GM18505 (cell line): Measurements from ENCODE around the gene CST3.
"Not testable (repeated sequence)": the region's sequence is repeated elsewhere in the genome, so short reads cannot be mapped to it uniquely, and the experiment has no call there.

Experiments
- ATAC-seq: cut with Tn5 transposase; IDR thresholded peaks from one replicate; pipeline ENCODE4 v1.9.1; 2021; ENCODE audit not compliant: unreplicated experiment
- POLR2A ChIP-seq: IDR thresholded peaks from 4 replicates; pipeline ENCODE4 v1.6.1; 2011; ENCODE audit warnings: borderline replicate concordance; ENCODE audit not compliant: insufficient read depth, insufficient read length; ENCODE audit errors: extremely low read depth

CST3 gene, protein sequence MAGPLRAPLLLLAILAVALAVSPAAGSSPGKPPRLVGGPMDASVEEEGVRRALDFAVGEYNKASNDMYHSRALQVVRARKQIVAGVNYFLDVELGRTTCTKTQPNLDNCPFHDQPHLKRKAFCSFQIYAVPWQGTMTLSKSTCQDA

DNA sequence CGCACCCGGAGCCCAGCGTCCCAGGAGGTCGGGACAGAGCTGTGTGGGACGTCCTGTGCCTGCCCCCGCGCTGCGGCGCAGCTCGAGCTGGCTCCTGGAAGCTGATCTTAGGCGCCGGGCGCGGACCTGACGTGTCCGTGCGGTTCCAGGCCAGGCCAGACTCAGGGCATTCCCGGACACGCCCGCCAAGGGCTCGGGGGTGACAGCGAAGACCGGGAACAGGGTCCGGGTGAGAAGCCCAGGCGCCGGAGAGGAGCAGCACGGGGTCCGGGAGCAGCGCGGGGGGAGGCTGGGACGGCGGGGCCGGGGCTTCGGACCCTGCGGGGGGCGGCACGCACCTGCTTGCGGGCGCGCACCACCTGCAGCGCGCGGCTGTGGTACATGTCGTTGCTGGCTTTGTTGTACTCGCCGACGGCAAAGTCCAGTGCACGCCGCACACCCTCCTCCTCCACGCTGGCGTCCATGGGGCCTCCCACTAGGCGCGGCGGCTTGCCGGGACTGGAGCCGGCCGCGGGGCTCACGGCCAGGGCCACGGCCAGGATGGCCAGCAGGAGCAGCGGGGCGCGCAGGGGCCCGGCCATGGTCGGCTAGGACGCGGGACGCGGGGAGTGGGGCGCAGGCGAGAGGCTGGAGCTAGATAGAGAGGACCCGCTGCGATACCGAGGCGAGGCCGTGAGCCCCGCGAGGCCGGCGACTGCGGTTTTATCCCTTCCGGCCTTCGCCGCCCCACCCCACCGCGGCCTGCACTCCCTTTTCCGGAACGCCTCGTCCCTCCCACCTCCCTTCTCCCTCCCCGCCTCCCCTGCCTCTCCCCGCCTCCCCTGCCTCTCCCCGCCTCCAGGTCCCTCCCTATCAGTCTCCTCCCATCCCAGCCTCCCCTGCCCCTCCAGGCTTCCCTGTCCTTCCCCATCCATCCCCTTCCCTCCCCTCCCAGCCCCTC is at the start of gene CST3:
CST3 (minus strand) TSS at position 674 of the 940 bp plus-strand sequence; CDS start at position 581, 93 bp downstream.
- peak; percentile 60 for ATAC-seq
- TF ChIP-seq POLR2A, result peak; percentile 74

DNA sequence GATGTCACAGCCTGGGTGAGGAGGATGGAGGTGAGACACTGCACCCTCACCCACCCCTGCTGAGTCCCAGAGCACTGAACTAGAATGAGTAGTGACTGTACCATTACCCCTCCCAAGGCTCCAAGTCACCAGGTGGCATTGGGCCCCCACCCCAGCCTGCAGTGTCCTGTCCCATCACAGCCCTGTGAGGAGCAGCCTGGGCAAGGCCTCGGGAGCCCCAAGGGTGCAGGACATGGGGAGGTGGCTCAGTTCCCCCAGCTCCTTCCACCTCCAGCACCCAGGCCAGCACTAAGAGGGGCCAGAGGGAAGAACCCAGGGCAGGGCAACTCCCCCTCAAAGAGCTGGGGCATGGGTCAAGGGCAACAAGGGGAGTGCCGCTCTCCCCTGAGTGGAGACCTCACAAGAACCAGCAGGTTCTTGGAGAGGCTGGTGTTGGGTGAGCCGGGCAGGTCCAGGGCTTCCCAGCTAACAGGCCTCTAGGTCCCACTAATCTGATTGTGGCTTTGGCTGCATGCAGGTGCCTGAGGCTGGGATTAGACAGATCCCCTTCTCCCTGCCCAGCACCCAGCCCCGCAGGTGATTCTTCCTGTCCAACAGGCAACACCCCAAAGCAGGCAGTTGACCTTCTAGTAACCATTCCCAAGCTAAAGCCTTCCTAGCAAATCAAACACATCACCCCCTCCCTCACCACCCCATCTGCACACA is 48.4 kb upstream of the CST3 start:
- TF ChIP-seq POLR2A, result no peak
- ATAC-seq, result no peak

DNA sequence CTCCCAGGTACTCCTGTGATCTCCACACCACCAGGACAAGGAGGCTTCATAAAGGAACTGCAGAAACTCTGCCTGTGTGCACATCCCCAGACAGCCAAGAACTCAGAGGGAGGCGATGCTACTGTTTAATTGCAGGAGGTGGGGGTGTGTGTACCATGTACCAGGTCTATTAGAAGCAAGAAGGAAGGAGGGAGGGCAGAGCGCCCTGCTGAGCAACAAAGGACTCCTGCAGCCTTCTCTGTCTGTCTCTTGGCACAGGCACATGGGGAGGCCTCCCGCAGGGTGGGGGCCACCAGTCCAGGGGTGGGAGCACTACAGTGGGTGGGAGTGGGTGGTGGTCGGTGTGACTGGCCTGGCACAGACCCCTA is 47.8 kb upstream of the CST3 start:
- not testable (repeated sequence) for ATAC-seq

DNA sequence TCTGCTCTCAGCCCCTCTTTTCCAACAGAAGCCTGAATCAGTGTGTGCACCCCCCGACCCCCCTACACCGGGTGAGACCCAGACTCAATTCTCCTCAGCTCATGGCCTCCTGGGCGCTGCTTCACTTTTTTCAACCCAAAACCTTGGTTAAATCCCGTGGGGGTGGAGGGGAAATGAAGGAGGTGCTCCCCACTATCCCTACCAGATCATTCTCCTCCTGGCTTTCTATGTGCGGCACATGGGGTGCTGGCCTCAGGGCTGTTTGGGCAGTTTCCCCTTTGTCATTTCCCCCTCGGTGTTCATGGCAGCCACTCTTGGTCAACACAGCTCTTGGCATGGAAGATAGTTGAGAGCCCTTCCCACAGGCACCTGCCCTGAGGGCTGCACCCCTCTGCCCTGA is 46.5 kb upstream of the CST3 start:
- ATAC-seq, result no peak
- TF ChIP-seq POLR2A, result no peak

DNA sequence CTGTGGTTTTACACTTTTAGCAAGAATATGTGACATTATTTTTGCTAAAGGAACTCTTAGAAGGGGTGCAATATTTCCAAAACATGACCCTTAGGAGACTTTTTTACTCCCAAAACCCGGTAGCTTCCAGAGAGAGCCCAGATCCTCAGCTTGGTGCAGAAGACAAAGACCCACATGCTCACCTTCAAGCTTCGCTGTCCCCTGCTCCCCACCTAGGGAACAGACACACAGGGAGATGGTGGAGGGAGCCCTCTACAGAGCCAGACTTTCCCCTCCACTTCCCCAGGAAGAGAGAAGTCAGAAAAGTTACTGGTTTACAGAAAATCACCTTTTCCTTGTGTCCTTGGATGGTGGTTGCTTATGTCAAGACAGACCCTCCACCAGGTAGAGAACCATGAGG is 46.1 kb upstream of the CST3 start:
- no peak for TF ChIP-seq POLR2A
- no peak for ATAC-seq

DNA sequence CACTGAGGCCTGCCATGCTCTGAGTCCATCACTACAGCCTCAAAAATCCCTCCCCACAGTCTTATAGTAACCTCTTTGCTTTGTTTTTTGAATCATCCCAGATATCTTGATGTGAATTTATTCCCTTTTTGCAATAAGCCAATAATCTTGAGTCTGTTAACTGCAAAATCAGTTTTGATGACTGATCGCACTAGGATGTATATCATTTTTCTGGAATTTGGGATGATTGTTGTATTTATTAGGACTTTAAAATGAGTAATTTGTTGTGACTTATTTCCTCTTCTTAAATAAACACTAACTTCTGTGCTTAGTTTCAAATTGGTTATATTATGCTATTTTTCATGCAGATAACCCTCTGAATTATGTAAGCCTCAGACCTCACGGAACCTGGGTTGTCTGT is 45.5 kb upstream of the CST3 start:
- TF ChIP-seq POLR2A, result no peak
- ATAC-seq, result no peak

DNA sequence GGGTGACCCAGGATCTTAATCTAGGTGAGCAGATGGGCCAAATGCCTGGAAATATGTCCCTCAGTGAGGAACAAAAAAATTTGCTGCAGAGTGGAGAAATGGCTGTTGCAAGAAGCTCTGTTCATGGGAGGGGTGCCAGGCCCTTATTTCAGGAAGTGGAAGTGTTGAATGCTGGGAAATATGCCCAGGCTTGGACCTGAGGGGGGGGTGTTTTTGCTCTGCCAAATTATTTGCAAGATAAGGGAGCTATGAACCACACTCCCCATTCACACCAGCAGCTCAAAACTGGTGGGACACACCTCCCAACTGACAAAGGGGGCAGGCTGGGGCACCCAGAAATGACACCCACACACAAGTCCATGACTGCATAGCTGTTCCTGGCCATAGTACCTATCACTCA is 42.4 kb upstream of the CST3 start:
- ATAC-seq, result no peak
- no peak for TF ChIP-seq POLR2A

DNA sequence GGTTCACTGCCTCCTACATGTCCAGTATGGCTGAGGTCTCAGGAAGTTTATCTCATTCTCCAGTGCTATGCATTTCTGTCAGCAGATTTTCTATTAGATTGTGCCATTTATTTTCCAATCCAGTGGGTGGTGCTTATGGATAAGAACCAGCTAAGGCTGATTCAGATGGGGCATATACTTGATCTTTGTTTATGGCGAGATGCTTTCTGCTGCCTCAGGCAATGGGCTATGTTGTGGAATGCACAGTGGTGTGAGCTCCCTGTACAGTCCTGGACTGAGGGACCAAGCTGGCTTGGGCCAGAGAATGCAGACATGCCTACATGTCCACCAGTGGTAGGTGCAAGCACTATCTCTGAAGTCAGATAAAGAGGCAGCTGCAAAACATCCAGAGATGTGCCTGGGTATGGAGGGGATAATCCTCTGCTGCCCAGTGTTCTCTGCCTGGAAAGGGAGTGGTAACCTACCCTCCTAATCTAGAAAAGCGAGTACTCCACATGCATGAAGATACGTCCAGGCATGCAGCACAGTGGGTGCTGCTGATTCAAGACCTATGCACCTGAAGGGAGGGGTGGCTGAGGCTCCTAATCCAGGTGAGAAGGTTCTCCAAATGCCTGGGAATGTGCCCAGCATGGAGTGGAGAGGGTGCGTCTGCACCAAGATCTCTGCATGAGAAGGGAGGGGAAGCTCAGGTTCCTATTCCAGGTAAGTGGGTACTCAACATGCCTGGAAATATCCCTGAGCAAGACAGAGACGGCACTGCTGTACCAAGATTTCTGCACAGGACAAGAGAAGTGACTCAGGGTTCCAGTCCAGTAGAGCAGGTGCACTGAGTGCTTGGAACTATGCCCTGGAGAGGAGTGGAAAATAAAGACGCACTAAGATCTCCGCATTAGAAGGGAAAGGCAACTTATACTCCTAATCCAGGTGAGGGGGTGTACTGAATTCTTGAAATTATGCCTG is 41.7 kb upstream of the CST3 start:
- no peak for TF ChIP-seq POLR2A
- no peak for ATAC-seq

DNA sequence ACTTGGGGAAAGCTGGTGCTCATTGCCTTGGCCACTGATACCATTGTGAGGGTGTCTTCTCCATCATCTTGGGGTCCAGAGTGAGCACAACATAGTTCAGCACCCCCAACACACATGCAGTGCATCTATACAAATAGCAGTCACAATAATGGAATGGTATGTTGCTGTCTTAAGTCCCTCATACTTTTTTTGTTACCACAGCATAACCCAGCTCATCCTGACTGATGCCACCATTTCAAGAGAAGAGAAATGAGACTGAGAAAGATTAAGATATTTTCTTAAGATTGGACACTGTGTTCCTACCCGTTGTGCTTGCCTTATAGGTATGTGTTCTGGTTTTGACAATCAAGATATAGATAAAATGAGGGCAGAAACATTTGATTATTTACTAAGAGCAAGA is 35.5 kb upstream of the CST3 start:
- TF ChIP-seq POLR2A, result no peak
- ATAC-seq, result no peak

DNA sequence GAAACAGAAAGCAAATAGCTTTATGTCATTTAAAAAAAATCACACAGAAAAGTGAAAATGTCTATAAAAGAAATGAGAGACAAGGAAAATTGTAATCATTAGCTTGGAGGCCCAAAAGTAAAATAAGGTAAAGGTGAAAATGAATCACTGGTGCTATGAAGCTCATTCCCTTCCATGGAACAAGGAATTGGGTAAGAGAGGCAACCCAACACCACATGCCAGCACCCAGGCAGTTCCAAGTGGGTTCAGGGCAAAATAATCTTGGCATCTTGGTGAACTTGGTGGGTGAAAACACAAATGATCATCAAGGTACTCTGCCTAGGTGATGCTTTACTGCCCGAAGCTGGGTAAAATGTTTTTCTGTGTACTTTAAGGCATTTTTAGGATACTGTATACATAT is 34.4 kb upstream of the CST3 start:
- no peak for TF ChIP-seq POLR2A
- no peak for ATAC-seq

DNA sequence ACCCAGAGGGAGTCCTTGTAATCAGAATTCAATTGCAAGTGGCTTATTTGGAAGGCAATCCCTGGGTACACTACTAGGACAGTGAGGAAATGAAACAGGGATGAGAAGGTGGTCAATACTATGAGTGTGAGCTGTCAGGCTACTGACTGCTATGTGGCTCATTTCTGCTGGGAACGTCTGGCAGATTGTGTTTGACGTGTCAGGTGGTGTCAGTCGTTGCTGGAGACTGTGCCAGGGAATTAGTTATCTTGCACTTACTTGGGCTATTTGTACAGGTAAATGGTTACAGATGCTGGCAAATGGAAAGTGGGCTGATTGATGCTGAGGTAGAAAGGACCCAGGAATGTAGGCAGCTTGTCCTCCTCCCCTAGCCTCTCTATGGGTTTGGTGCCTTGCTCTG is 33.7 kb upstream of the CST3 start:
- ATAC-seq, result no peak
- no peak for TF ChIP-seq POLR2A

DNA sequence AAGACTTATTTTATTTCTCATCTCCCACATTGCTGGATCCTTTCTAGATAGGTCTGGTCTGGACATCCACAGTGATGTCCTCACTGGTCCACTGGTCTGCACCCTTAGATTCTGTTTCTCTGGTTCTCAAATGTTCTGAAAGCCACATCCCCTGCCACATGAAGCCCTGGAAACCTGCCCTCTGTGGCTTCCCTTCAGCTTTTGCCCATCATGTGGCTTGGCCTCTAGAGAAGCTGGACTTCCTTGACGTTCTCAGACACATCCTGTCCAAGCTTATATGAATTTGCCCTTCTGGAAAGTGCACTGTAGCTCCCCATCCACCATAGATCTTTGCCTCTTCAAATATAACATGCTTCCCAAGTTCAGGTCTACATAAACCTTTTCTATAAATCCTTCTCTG is 32.6 kb upstream of the CST3 start:
- TF ChIP-seq POLR2A, result no peak
- no peak for ATAC-seq

DNA sequence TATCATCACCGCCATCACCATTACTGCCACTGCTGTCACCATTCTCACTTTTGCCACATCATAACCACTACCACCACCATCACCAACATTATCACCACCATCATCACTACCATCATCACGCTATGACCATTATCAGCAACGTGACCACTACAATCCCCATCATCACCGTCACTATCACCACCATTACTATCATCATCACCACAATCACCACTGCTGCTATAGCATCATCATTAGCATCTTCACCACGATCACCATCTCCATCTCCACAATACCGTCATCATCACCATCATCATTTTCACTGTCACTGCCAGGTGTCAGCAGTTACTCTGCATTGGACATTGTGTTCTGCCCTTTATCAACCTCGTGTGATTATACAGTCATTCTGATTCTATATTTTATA is 32.1 kb upstream of the CST3 start:
- no peak for TF ChIP-seq POLR2A
- ATAC-seq, result no peak
